UCSD-AML1 (cell line): ENCODE results near the gene ADAMTS7.
"Not testable (repeated sequence)": the region's sequence is repeated elsewhere in the genome, so short reads cannot be mapped to it uniquely, and the experiment has no call there.

Experiments used
- DNase-seq: peaks from one replicate; lab custom pipeline; 2025; ENCODE audit not compliant: unreplicated experiment; lab: John Stamatoyannopoulos, UW

ADAMTS7 gene

DNA sequence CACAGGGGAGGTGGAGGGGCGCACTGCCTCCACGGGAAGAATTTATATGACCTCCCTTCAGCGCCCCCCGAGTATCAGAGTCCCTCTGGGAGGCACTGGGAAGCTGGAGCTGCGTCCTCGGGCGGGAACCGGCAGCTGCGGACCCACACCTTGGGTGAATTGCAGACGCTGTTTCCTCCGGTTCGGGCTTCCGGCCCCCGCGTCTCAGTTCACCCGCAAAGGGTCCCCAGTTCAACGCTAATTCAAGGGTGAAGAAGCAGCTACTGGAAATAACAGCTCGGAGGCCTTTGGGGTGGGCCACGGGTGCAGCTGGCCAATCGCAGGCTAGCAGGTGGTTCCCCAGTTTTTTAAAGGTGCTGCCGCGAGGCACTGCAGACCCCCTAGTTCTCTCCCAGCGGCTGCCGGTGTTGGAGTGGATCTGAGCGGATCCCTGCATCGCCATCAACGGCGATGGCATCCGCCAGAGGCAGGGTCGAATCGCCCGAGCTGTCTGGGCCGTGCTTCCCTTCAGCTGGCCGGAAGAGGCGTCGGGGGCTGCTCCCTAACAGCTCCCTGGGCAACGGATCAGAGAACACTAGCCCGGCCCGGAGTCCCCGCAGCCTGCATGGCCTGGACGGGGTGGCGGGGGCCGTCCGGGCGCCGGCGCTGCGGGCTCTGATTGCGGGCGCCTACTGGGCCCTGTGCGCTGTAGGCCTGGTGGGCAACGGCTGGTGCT, 19.4 kb upstream of the ADAMTS7 start:
- DNase-seq = no peak

DNA sequence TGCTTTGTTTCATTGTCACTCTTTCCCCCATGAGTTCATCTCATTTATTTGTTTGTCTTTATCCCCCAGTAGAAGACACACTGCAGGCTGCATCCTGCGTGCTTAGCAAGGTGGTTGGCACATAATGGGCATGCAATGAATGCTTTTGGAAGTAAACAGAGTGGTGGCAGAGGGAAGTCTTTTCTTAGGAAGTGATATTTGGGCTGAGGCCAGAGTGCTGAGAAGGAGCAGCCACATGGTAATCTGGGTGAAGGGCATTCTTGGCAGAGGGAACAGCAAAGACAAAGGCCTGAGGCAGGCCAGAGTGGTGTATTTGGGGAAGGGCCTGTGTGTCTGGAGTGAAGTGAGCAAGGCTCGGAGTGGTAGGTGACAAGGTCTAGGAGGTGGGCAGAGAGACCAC, 17.7 kb upstream of the ADAMTS7 start:
- DNase-seq = no peak

DNA sequence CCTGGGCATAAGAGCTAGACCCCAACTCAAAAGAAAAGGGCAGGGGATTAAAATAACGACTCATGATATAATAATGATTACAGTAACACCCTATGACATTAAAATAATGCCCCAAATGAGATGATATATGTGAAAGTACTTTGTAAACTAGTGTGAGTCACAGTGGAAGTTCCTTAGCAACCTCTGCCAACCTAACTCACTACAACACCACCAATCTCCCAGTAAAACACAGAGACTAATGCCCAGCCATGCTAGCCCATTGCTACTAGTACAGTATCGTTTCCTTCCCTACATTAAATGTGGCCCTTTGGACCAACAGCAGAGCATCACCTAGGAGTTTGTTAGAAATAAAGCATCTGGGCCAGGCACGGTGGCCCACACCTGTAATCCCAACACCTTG, 11.2 kb upstream of the ADAMTS7 start:
- no peak for DNase-seq

DNA sequence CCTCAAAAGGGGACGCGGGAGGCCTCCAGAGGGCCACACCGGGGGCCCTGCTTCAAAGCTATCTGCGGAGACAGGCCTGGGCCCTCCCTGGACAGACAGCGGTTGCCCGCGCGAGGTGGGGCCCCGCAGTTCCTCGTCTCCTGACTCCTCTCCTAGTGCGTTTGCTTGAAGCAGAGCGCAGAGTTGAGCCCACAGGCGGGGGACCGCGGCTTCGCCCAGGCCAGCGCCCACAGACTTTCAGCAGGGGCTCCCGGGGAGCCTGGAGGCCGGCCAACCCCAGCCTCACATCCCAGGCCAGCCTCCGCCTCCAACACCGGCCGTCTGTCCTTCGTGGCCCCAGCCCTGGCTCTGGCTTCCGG, 540 bp upstream of the ADAMTS7 start:
- DNase-seq = no peak

DNA sequence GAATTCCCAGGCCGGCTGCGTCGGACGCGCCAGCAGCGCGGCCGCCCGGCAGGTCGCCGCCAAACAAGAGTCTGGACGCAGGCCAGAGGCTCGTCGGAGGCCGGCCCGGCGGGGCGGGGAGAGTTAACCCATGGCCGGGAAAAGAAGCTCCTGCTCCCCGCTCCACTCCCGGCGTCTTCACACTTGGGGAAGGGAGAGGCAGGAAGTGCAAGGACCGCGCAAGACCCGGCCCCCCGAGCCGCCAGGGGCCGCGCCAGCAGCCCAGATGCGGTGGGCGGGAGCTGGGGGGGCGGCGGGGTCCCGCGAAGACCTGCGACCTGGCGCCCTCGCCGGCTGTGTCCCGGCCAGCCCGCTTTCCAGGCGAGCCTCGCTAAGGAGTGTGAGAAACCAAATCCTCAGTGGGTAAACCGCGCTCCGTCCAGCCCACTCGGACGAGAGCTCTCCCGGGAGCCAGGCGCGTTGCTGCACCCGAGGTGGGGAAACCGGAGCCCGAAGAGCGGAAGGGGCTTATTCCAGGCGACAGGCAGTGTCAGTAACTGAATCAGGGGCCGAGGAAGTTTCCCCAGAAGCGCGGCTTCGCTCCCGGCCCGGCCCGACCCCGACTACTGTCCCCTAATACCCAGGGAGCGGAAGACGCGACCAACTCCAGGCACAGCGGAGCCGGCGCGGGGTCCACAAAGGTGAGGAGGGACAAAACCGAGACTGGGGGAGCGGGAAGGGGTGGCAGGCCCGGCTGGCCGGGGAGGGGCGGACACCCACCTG, 721 bp downstream of the ADAMTS7 start:
- DNase-seq = no peak

DNA sequence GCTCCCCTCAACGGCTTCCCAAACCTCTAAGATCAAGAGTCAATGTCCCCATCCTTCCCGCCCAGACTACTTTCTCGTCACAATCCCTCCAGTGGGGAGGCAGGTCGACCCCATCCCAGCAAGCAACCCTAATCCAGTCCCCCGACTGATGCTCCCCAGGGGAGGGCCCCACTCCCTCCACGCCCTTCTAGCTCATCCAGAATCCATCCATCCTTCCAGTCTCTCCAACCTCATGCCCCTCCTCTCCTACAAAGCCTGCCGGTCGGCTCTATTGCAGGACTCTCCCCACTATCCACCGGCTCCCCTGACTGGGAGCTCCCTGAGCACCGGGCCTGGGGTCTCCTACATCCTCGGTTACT, 1.3 kb downstream of the ADAMTS7 start:
- no peak for DNase-seq

DNA sequence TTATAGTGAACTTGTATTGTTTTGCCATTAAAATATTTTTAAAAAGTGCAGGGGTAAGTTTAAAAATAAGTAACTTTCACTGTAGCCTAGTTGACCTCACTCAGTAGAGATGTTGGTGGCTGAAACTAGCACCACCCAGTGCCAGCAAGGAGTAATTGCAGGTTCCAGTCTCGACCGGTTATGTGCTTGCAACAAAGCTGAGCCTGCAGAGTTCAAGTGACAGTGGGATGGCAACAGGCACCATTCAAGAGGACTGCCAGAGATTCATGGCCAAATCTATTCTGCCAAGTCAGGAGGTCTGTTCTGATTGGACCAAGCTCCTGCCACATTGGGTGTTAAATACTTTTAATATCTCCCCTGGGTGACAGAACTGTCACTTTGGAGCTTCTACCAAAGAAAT, 2.7 kb downstream of the ADAMTS7 start:
- no peak for DNase-seq

DNA sequence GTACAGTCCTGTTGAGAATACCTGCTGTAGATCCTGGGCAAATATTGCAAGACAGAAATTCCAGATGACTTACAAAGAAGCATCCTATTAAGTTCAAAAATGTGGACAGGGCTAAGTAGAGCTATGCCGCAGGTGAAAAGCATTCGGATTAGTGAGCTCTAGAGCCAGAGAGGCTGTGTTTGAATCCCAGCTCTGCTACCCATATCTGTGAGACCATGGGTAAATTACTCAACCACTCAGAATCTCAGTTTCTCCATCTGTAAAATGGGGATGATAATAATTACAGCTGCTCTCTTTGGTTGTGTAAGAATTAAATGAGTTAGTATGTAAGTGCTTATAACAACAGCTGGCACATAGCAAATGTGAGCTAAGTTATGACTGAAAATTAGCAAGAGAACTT, 3.9 kb downstream of the ADAMTS7 start:
- no peak for DNase-seq

DNA sequence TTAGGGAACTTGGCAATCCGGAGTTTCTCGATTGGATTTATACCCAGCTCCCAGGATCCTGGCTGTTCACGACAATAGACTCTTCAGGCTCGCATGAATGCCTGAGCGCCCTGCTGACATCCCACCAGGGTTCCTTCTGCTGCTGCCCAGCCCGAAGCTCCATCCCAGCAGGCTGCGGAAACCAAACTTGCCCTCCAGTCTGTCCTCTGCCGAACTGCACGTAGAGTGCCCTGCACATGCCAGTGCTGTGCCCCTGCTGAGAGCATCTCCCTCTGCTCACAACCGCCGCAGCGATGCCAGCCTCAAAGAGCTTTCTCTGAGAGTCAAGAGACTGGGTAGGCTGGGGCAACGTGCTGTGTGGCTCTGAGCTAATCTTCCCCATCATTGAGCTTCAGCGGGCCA, 6.9 kb downstream of the ADAMTS7 start:
- no peak for DNase-seq

DNA sequence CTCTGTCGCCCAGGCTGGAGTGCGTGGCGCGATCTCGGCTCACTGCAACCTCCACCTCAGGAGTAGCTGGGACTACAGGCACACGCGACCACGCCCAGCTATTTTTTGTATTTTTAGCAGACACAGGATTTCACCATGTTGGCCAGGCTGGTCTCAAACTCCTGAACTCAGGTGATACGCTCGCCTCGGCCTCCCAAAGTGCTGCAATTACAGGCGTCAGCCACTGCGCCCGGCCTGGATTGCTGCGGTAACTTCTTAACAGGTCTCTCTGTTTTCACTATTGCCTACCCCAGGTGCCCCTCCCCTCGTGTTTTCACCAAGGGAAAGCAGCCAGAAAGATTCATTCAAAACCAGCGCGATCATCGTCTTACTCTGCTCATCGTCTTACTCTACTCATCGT, 10.5 kb downstream of the ADAMTS7 start:
- no peak for DNase-seq

DNA sequence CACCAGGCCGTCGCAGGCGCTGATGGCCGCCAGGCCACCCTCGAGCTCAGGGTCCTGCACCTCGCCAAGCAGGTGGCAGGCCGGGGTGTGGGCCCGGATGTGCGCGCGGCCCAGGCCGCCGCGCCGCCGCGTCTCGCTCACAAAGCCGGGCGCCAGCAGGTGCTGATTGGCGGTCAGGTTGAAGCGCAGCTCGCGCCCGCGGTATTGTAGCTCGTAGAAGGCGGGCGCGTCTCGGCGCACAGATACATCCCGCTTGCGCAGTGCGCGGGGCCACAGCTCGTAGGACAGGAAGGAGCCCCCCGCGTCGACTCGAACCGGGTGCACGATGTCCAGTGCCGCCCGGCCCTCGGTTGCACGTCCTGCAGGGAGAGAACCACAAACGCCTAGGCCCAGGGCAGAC, 11.1 kb downstream of the ADAMTS7 start:
- DNase-seq = no peak

DNA sequence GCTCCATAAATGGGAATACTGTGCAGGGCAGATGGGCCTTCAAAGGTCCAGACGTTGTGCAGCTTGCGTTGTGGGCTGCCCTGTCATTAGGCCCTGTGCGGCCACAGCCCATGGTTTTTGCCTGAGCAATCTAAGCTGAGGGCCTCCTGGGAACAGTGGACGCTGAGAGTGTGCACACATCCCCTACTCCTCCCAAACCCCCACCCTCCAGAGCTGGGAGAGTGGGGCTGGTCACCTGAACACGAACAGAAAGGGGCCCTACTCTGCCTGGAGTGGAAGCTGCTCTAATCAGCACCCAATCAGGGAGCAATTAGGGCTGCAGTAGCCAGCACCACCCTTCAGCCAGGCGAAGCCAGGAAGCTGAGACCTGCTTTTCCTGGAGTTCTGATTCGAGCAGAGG, 12.2 kb downstream of the ADAMTS7 start:
- not testable (repeated sequence) for DNase-seq

DNA sequence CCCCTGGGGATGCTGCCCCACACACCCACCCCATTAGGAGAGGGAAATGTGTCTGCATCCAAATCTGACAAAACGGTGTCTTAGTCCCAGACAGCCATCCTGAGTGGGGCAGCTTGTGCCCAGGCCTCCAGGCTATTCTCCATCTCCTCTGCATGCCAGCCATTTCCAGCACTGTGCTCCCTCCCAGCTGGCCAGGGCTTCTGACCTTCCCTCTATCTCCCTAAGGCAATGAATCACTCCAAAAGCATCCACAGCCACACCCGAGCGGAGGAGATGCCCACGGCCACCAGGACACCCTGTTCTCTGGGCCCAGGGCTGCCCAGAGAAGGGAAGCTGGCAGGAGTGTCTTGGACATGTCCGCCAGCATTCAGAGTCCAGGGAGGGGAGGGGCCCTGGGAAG, 12.9 kb downstream of the ADAMTS7 start:
- not testable (repeated sequence) for DNase-seq

DNA sequence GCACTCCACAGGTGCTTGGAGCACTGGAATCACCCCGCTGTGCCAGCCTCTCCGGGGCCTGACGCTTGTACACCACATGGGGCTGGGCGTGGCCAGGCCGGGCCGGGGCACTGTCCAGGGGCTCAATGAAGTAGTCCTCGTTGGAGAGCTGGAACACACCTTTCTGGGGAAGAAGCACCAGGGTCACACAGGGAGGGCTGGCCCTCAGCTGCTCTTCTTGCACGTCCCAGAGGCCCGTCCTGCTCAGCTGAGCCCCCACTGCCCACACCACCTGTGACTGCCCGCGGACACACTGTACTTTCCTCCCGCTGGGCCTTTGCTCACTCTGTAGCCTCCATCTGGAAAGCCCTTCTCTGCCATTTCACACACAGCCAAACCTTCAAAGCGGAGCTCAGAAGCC, 13.3 kb downstream of the ADAMTS7 start:
- no peak for DNase-seq

DNA sequence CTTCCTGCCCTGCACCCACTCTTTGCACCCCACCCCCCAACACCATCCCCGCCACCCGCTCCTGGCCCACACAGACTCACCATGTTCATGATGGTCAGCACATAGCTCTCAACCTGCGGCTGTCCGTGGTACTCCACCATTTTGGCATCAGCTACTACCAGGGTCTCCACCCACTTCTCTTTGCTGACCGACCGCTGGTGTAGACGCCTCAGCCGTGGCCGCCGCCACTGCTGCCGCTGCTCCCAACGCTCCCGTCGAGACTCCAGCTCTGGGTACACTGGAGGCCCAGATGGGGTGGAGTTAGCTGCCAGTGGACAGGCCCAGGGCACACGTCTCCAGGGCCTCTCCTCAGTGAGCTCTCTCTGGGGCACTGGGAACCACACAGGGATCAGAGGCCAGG, 14.8 kb downstream of the ADAMTS7 start:
- no peak for DNase-seq

DNA sequence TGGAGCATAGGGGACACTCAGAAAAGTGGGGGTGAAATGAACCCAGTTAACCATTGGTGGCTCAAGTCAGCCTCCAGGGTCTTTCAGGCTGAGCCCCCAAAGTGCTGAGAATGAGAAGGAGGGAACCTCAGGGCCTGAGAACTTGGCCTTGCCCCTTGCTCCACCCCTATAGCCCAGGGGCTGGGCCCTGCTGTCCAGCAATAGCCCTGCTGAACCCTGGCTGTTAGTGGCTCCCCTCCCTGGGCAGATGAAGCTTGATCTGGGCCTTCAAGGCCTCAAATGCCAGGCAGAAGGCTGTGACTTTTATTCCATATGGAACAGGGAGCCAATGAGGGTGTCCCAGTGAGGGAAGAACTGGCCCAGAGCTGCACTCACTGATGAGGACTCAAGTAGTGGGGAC, 16.2 kb downstream of the ADAMTS7 start:
- no peak for DNase-seq

DNA sequence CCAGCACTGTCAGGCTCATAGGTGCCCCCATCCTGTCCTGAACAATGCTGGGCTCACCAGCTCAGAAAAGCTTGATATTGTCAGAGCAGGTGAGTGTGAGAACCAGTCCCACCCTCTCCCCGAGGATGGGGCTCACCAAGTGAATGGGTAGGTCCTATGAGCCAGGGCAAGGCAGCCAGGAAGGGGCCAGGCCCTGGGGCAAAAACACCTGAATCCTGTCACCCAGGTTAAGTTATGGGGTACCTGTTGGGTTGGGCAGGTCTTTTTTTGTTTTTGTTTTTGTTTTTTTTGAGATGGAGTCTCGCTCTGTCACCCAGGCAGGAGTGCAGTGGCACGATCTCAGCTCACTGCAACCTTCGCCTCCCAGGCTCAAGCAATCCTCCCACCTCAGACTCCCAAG, 16.8 kb downstream of the ADAMTS7 start:
- not testable (repeated sequence) for DNase-seq

DNA sequence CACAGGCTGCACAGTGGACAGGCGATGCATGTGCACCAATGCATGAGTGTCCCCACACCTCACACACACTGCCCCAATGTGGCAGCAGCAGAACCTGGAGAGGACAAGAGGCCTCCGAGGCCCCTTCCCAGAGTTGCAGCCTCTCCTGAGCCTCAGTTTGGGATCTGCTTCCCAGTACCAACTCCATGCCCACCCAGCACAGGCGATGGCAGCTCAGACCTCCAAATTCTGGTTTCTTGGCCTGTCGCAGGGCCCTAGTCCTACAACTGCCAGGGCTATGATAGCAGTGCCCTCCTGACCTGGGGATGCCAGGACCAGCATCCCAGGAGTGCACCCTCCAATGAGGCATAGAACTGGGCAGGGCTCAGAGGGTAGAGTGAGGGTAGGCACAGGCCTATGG, 19.9 kb downstream of the ADAMTS7 start:
- no peak for DNase-seq

DNA sequence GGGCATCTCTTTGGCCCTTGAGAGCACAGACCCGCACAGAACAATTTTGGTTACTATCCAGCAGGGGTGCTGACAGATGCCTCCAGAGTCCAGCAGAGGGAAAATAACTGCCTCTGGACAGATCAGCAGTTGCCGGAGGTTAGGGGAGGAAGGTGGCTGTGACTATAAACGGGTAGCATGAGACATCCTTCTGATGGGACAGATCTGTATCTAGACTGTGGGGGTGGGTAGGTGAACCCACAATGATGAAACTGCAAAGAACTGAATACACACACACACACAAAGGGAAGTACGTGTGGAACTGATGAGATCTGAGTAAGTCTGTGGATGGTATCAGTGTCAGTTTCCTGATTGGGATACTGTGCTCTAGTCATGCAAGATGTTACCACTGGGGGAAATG, 21.2 kb downstream of the ADAMTS7 start:
- DNase-seq = no peak

DNA sequence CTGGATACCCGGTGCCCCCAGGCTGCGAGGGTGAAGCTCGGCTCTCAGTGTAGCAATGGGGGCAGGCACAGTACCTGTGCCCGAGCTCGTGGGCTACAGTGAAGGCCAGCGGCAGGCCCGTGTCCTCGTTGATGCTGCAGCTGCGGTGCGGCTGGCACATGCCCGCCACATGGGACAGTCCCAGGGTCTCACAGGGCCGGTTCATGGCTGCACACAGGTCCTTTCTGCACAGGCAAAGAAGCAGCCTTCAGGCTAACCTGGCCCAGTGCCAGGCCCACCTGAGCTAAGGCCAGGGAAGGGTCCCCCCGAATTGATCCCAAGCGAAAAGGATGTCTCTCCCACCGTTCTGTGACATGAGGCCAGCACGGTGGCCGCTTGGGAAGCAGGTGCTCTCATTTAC, 21.6 kb downstream of the ADAMTS7 start:
- DNase-seq = no peak

DNA sequence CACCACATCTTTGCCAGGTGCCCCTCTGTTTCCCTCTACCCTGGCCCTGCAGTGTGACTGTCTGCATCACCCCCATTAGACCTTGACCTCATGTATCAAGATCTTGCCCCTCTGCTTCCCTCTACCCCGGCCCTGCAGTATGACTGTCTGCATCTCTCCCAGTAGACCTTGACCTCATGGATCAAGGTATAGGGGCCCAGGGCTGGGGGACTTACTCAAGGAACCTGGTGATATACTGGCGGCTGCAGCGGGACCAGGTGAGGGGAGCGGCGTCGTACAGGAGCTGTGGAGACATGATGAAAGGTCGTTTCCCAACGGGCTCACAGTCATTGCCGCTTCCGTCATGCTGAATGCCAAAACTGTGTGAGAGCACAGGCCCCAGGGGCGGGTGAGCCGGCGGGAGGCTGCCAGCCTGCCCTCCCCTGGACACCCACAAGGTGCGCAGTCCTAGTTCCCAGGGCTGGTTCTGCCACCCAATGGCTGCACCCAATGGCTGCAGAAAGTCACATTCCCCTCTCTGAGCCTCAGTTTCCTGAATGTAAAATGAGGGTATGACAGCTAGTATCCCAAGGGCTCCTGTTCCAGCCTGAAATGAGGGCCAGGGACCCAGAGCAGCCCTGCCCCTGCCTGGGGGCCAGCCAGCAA, 23.1 kb downstream of the ADAMTS7 start:
- DNase-seq = no peak

DNA sequence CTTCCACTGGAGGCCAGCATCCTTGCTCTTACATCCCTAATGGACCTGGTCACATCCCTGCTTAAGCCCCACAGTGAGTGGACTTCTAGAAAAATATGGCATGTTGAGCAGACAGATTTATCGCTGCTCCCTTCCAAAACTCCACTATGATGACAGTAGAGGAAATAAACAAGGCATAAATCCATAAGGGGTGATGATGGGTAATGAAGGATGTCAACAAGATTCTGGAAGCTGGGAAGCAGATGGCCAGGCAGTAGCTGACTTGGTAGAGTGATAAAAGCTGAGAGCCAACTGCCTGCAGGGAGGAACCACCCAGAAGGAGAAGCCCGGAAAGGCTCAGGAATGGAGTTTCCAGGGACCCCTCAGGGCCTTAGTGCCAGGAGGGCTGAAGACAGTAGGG, 28.9 kb downstream of the ADAMTS7 start:
- not testable (repeated sequence) for DNase-seq
